ENCODE measurements around the gene CNTNAP2. TPM values are rescaled to one million over a fixed set of nuclear protein-coding genes. Genes with fewer than 3 reads are reported as not detected.

CNTNAP2 gene
- total and polyA plus RNA-seq, 9 of the 15 experiments (the other 6 are each of a cell fraction or from before 2014, with no cell fraction given): 0.04 to 0.62 (median 0.09) TPM; not detected in 4

GRCh38 chr7:148433521-148434180, 2317.1 kb downstream of the CNTNAP2 start:
- H4K20me1 ChIP-seq (replicated peaks; ENCODE audit: control insufficient read depth, insufficient read depth, low read length): no peaks in the 10 kb centered on the region
- 1% methylated on average over 3 of the region's 3 CpGs for WGBS (ENCODE audit: insufficient coverage, low coverage, missing lambda C conversion rate)
- no peaks in the 10 kb centered on the region for H3K4me1 ChIP-seq (replicated peaks in 1 of 2; ENCODE audit: control insufficient read depth in 2 of 2, insufficient read depth in 2 of 2, low read length in 2 of 2)
- intact Hi-C loops (cut with micrococcal nuclease): no loop called here
- peak; percentile 19 for FAIRE-seq
- H3K4me3 ChIP-seq: no peak overlapping the region
- no peak for ATAC-seq
- CTCF ChIA-PET (ENCODE audit: low intra/inter-chr PET ratio): no interaction called here
- no peak overlapping the region for H3K9ac ChIP-seq (ENCODE audit: insufficient read depth in 1 of 2, low read depth in 2 of 2, low read length in 2 of 2)
- H3K27me3 ChIP-seq (ENCODE audit: control insufficient read depth in 2 of 2, insufficient read depth in 2 of 2, low read length in 2 of 2): peaks cover 5 to 22% of the 10 kb centered on the region in 2 experiments; a peak in 3 of 5 replicates
- BruUV-seq (replicated peaks): no TSS peak
- H3K9me3 ChIP-seq (replicated peaks; ENCODE audit: control insufficient read depth, insufficient read depth, low read depth, low read length): no peaks in the 10 kb centered on the region
- no peak overlapping the region for H3K27ac ChIP-seq (ENCODE audit: extremely low read depth, low read depth, low read length)
- H3K36me3 ChIP-seq (ENCODE audit: control insufficient read depth, insufficient read depth, low read length): no peaks in the 10 kb centered on the region
- H3K4me2 ChIP-seq (ENCODE audit: insufficient read depth, low read length): no peak overlapping the region
- in situ Hi-C loops (cut with MboI): no loop called here
- POLR2A ChIA-PET: interaction anchor here (0.6 kb wide), 1 partner anchor 18 kb away, joined by 3 read pairs; no protein-coding TSS in a partner anchor
- H3K79me2 ChIP-seq (ENCODE audit: control insufficient read depth, insufficient read depth, low read length): no peaks in the 10 kb centered on the region
- H2AFZ ChIP-seq (ENCODE audit: low read depth, low read length): no peak overlapping the region
- DNase-seq (ENCODE audit: extremely low read depth in 1 of 4, low spot score in 3 of 4): no peak
- TF ChIP-seq PCBP2 (IDR thresholded peaks at IDR 0.05; ENCODE audit: low read depth, low read length, poor library complexity, severe bottlenecking) (no peak), FOXA3 (CRISPR knock-in tag; conservative IDR thresholded peaks at IDR 0.05 in 1 of 2, IDR thresholded peaks at IDR 0.05 in 1 of 2) (no peak), ILK (tag; IDR thresholded peaks at IDR 0.05; ENCODE audit: borderline replicate concordance, low read depth) (no peak), SREBF1 (IDR thresholded peaks at IDR 0.05; ENCODE audit: borderline replicate concordance, low read depth, low read length) (no peak), SAP30 (IDR thresholded peaks at IDR 0.05; ENCODE audit: borderline replicate concordance, insufficient read depth, low read depth, low read length, poor library complexity, severe bottlenecking) (no peak), ELF1 (tag; IDR thresholded peaks at IDR 0.05) (no peak), SMARCA4 (IDR thresholded peaks at IDR 0.05) (no peak), PTTG1 (tag; IDR thresholded peaks at IDR 0.05; ENCODE audit: low read depth) (no peak), NFYB (IDR thresholded peaks at IDR 0.05; ENCODE audit: extremely low read depth, insufficient read length) (no peak), ARID3B (CRISPR knock-in tag; IDR thresholded peaks at IDR 0.05; ENCODE audit: borderline replicate concordance) (no peak), NFE2L1 (tag; IDR thresholded peaks at IDR 0.05; ENCODE audit: borderline replicate concordance, low read depth) (no peak), HDAC3 (IDR thresholded peaks at IDR 0.05; ENCODE audit: borderline replicate concordance, partially characterized antibody) (no peak)
- TF ChIP-seq, protein P1, sequence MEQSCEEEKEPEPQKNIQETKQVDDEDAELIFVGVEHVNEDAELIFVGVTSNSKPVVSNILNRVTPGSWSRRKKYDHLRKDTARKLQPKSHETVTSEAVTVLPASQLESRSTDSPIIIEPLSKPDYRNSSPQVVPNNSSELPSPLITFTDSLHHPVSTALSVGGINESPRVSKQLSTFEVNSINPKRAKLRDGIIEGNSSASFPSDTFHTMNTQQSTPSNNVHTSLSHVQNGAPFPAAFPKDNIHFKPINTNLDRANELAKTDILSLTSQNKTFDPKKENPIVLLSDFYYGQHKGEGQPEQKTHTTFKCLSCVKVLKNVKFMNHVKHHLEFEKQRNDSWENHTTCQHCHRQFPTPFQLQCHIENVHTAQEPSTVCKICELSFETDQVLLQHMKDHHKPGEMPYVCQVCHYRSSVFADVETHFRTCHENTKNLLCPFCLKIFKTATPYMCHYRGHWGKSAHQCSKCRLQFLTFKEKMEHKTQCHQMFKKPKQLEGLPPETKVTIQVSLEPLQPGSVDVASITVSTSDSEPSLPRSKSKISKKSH (CRISPR knock-in tag; IDR thresholded peaks at IDR 0.05): no peak
- no peaks in the 10 kb centered on the region for H3K9me1 ChIP-seq (ENCODE audit: control insufficient read depth, insufficient read depth, low read length)
